Keratinocyte (primary cell): Measurements from ENCODE around the gene CRTC1. TPM values are rescaled to one million over a fixed set of nuclear protein-coding genes. Genes with fewer than 3 reads are reported as not detected.
"Not testable (repeated sequence)": the region's sequence is repeated elsewhere in the genome, so short reads cannot be mapped to it uniquely, and the experiment has no call there.

ENCODE experiments used
- DNase-seq: peaks from one replicate; pipeline ENCODE4 v3.0.0-alpha.2; 2011; ENCODE audit warnings: low read depth, missing footprints, low spot score
- FAIRE-seq: peaks from 2 replicates; lab custom pipeline; 2011; peaks lifted over from hg19 to GRCh38; lab: Jason Lieb, UNC
- H2AFZ ChIP-seq: 2 replicates; pipeline ENCODE4 v1.6.0; 2012; ENCODE audit warnings: low read length, control low read depth, inconsistent platforms; ENCODE audit not compliant: control insufficient read depth
- H3K27ac ChIP-seq: 2 replicates; pipeline ENCODE4 v1.5.1; 2011; ENCODE audit warnings: low read length; ENCODE audit not compliant: control insufficient read depth, insufficient read depth
- H3K27me3 ChIP-seq: 3 replicates; pipeline ENCODE4 v1.6.0; 2011; ENCODE audit warnings: low read length; ENCODE audit not compliant: control insufficient read depth, insufficient read depth; ENCODE audit errors: extremely low read depth
- H3K36me3 ChIP-seq, 2 experiments: 2 replicates in 1 of 2; 3 replicates in 1 of 2; pipeline ENCODE4 v1.5.1; 2011; ENCODE audit warnings: low read length in 2 of 2, mild to moderate bottlenecking in 1 of 2; ENCODE audit not compliant: control insufficient read depth in 2 of 2, insufficient read depth in 2 of 2; ENCODE audit errors: extremely low read depth in 1 of 2
- H3K4me1 ChIP-seq: 3 replicates; pipeline ENCODE4 v1.5.1; 2011; ENCODE audit warnings: low read length; ENCODE audit not compliant: control insufficient read depth, insufficient read depth; ENCODE audit errors: extremely low read depth
- H3K4me2 ChIP-seq: 3 replicates; pipeline ENCODE4 v1.6.0; 2011; ENCODE audit warnings: low read depth, low read length; ENCODE audit not compliant: control insufficient read depth, insufficient read depth; ENCODE audit errors: extremely low read depth
- H3K4me3 ChIP-seq, 3 experiments: fragments of 200-600 bp in 1 of 3; sonication (generic) in 1 of 3; 2 replicates in 2 of 3; 3 replicates in 1 of 3; pipeline ENCODE4 v1.5.1; 2011 to 2016; ENCODE audit warnings: low read length in 3 of 3, mild to moderate bottlenecking in 3 of 3, control low read depth in 2 of 3, inconsistent platforms in 1 of 3, low read depth in 1 of 3, mixed read lengths in 1 of 3, mixed run types in 1 of 3, moderate library complexity in 1 of 3; ENCODE audit not compliant: control insufficient read depth in 2 of 3, insufficient read depth in 2 of 3; ENCODE audit errors: extremely low read depth in 1 of 3
- H3K79me2 ChIP-seq: 2 replicates; pipeline ENCODE4 v1.6.0; 2012; ENCODE audit warnings: low read length; ENCODE audit not compliant: control insufficient read depth, insufficient read depth
- H3K9ac ChIP-seq: 3 replicates; pipeline ENCODE4 v1.6.0; 2011; ENCODE audit warnings: low read length; ENCODE audit not compliant: control insufficient read depth, insufficient read depth; ENCODE audit errors: extremely low read depth
- H3K9me1 ChIP-seq: 3 replicates; pipeline ENCODE4 v1.6.0; 2011; ENCODE audit warnings: low read length; ENCODE audit not compliant: control insufficient read depth, insufficient read depth; ENCODE audit errors: extremely low read depth
- H3K9me3 ChIP-seq: 2 replicates; pipeline ENCODE4 v1.5.1; 2012; ENCODE audit warnings: low read depth, low read length; ENCODE audit not compliant: control insufficient read depth
- H4K20me1 ChIP-seq: 3 replicates; pipeline ENCODE4 v1.6.0; 2011; ENCODE audit warnings: low read length; ENCODE audit not compliant: control insufficient read depth, insufficient read depth; ENCODE audit errors: extremely low read depth
- CTCF ChIP-seq, 3 experiments: IDR thresholded peaks in 1 of 3; conservative IDR thresholded peaks in 1 of 3; optimal IDR thresholded peaks in 1 of 3; 2 replicates in 2 of 3; 3 replicates in 1 of 3; pipeline versions ENCODE3 to v1.5.1; 2011; ENCODE audit warnings: low read length in 3 of 3, mild to moderate bottlenecking in 3 of 3, moderate library complexity in 2 of 3, control low read depth in 1 of 3, inconsistent platforms in 1 of 3; ENCODE audit not compliant: insufficient read depth in 2 of 3; ENCODE audit errors: extremely low read depth in 1 of 3
- EZH2 ChIP-seq: IDR thresholded peaks from one replicate; pipeline ENCODE4 v1.6.1; 2012; ENCODE audit warnings: inconsistent platforms, mild to moderate bottlenecking, low read length, moderate library complexity
- dilution Hi-C: fragments of 300-500 bp; cut with MboI; formaldehyde crosslinking; loops from one replicate; pipeline ENCODE4 v1.7.0; 2020; ENCODE audit warnings: low sequenced_read_pairs; ENCODE audit not compliant: extremely low pct_ligation_motif_present
- polyA plus RNA-seq, 5 experiments: library from polyadenylated mRNA; depleted of rRNA in 3 of 5; stranded (reverse) in 3 of 5; stranded (forward) in 1 of 5; unstranded in 1 of 5; fragments of >200 nt; gene quantifications; 1 replicate in 1 of 5; 2 replicates in 3 of 5; 3 replicates in 1 of 5; pipeline versions ENCODE4 v1.2.1 to v1.2.3, GENCODE V29; 2011 to 2012; ENCODE audit warnings: missing spikeins in 2 of 5, low read depth in 1 of 5, low replicate concordance in 1 of 5

Gene CRTC1
- polyA plus RNA-seq, 1 donor (not counting 4 experiments of a cell fraction or from before 2014, with no cell fraction given), result 0.54 TPM

- no peak for TF ChIP-seq CTCF (optimal IDR thresholded peaks at IDR 0.05 in 1 of 3, IDR thresholded peaks at IDR 0.05 in 1 of 3, conservative IDR thresholded peaks at IDR 0.05 in 1 of 3; ENCODE audit: extremely low read depth in 1 of 3, insufficient read depth in 2 of 3, low read length in 3 of 3)
- TF ChIP-seq EZH2, result no peak
- no peaks in the 10 kb centered on the region for H3K9me3 ChIP-seq
- H4K20me1 ChIP-seq, result peaks cover 3% of the 10 kb centered on the region
- H3K9me1 ChIP-seq, result no peaks in the 10 kb centered on the region
- no peaks in the 10 kb centered on the region for H3K79me2 ChIP-seq
- H3K4me3 ChIP-seq, result no peak overlapping the region
- no peak overlapping the region for H3K9ac ChIP-seq
- FAIRE-seq, result no peak
- dilution Hi-C loops, result no loop called here
- H3K27me3 ChIP-seq, result no peaks in the 10 kb centered on the region
- H3K4me2 ChIP-seq, result no peak overlapping the region
- H3K27ac ChIP-seq, result no peak overlapping the region
- H2AFZ ChIP-seq, result no peak overlapping the region
- no peaks in the 10 kb centered on the region for H3K36me3 ChIP-seq
- no peak for DNase-seq
- H3K4me1 ChIP-seq, result no peaks in the 10 kb centered on the region
Measured at GRCh38 chr19:18733196-18733647, 49.7 kb downstream of the CRTC1 start.

GRCh38 chr19:18733762-18734332, 50.4 kb downstream of the CRTC1 start:
- dilution Hi-C loops, H3K9me3 ChIP-seq, FAIRE-seq: not testable (repeated sequence)

GRCh38 chr19:18735324-18735723, 51.8 kb downstream of the CRTC1 start:
- DNase-seq (no peak), FAIRE-seq (no peak)
- H3K27me3 ChIP-seq, result no peaks in the 10 kb centered on the region
- H4K20me1 ChIP-seq, result peaks cover 3% of the 10 kb centered on the region
- dilution Hi-C loops, result no loop called here
- no peaks in the 10 kb centered on the region for H3K36me3 ChIP-seq
- no peak for TF ChIP-seq CTCF (optimal IDR thresholded peaks at IDR 0.05 in 1 of 3, IDR thresholded peaks at IDR 0.05 in 1 of 3, conservative IDR thresholded peaks at IDR 0.05 in 1 of 3; ENCODE audit: extremely low read depth in 1 of 3, insufficient read depth in 2 of 3, low read length in 3 of 3)
- no peak for TF ChIP-seq EZH2
- H3K79me2 ChIP-seq, result no peaks in the 10 kb centered on the region
- H3K9me1 ChIP-seq, result no peaks in the 10 kb centered on the region
- H3K4me2 ChIP-seq, result no peak overlapping the region
- H3K4me1 ChIP-seq, result no peaks in the 10 kb centered on the region
- no peak overlapping the region for H2AFZ ChIP-seq
- no peak overlapping the region for H3K9ac ChIP-seq
- no peak overlapping the region for H3K4me3 ChIP-seq
- no peaks in the 10 kb centered on the region for H3K9me3 ChIP-seq
- no peak overlapping the region for H3K27ac ChIP-seq

More at GRCh38 chr19:18733762-18734332, 50.4 kb downstream of the CRTC1 start:
- H3K4me2 ChIP-seq, H3K27me3 ChIP-seq, H3K4me1 ChIP-seq, H2AFZ ChIP-seq, H3K79me2 ChIP-seq, H3K36me3 ChIP-seq, DNase-seq, H3K9ac ChIP-seq, H4K20me1 ChIP-seq, H3K9me1 ChIP-seq, H3K4me3 ChIP-seq, H3K27ac ChIP-seq: not testable (repeated sequence)
